ENCODE results near the gene NAGPA. TPM values are rescaled to one million over a fixed set of nuclear protein-coding genes. Genes with fewer than 3 reads are reported as not detected.
A peak's percentile ranks its signal among the peaks of the same experiment; 100 is the strongest.

The NAGPA gene
- total and polyA plus RNA-seq, 2 experiments from 2014 or later = 6.3 to 20.7 TPM

DNA sequence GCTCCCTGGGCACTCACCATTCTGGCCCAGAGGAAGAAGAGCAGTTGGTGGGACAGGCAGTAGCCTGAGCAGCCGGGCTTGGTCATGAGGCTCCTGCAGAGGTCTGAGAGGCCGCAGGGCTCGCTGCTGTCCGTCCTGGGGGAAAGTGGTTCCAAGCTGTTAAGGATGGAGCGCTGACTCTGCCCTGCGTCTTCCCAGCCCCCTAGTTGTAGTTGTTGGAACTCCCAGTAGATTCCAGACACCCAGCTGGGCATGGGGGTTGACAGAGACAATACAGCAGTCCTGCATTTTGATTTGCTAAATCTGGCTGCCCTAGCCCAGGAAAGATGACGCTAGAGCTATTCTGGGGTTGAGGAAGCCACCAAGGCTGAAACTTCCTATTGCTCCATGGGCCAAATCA, 24.7 kb upstream of the NAGPA start:
- peak; percentile 84 for ATAC-seq
- Histone ChIP-seq H3K9me2 (ENCODE audit: insufficient read depth) (no peaks in the 10 kb centered on the region), H3K4me3 (no peak overlapping the region), H3K4me1 (ENCODE audit: insufficient read depth) (peaks cover 20% of the 10 kb centered on the region), H3K27me3 (ENCODE audit: insufficient read depth) (no peaks in the 10 kb centered on the region), H3K79me2 (replicated peaks; ENCODE audit: insufficient read depth) (no peaks in the 10 kb centered on the region), H3K27ac (ENCODE audit: low read depth) (peak overlapping the region; percentile 86), H4K20me1 (replicated peaks; ENCODE audit: insufficient read depth) (no peaks in the 10 kb centered on the region), H3K4me2 (peak overlapping the region; percentile 39; the same call in 1 of the 2 replicates), H3K36me3 (ENCODE audit: insufficient read depth) (no peaks in the 10 kb centered on the region), H2AFZ (peak overlapping the region; percentile 70), H3F3A (replicated peaks; ENCODE audit: low read depth) (peaks cover 13% of the 10 kb centered on the region)
- DNase-seq (ENCODE audit: low spot score) = peak; percentile 96
- TF ChIP-seq CREB1 (CRISPR knock-in tag; IDR thresholded peaks at IDR 0.05; ENCODE audit: low read depth) (peak; percentile 70), ZNF331 (CRISPR knock-in tag; IDR thresholded peaks at IDR 0.05; ENCODE audit: low read depth) (no peak)
- TF ChIP-seq, protein P1, sequence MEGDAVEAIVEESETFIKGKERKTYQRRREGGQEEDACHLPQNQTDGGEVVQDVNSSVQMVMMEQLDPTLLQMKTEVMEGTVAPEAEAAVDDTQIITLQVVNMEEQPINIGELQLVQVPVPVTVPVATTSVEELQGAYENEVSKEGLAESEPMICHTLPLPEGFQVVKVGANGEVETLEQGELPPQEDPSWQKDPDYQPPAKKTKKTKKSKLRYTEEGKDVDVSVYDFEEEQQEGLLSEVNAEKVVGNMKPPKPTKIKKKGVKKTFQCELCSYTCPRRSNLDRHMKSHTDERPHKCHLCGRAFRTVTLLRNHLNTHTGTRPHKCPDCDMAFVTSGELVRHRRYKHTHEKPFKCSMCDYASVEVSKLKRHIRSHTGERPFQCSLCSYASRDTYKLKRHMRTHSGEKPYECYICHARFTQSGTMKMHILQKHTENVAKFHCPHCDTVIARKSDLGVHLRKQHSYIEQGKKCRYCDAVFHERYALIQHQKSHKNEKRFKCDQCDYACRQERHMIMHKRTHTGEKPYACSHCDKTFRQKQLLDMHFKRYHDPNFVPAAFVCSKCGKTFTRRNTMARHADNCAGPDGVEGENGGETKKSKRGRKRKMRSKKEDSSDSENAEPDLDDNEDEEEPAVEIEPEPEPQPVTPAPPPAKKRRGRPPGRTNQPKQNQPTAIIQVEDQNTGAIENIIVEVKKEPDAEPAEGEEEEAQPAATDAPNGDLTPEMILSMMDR (conservative IDR thresholded peaks at IDR 0.05; ENCODE audit: low read depth in 2 of 2) = peak; percentile 55 to 59
- Mint-ChIP-seq H3K9me3 (no peaks in the 10 kb centered on the region), H3K27ac (peak overlapping the region; percentile 90), H3K4me3 (peak overlapping the region; percentile 47; the same call in 2 of the 3 replicates), H3K36me3 (ENCODE audit: low read depth) (no peaks in the 10 kb centered on the region), H3K27me3 (ENCODE audit: insufficient read depth, low read depth, poor library complexity) (peaks cover 11% of the 10 kb centered on the region), H3K4me1 (peaks cover 33% of the 10 kb centered on the region)

GRCh38 chr16:5056352-5056751, 22.6 kb upstream of the NAGPA start:
- peaks cover 28% of the 10 kb centered on the region for H3K4me1 Mint-ChIP-seq
- H3K9me2 ChIP-seq (ENCODE audit: insufficient read depth) = no peaks in the 10 kb centered on the region
- H3K4me3 Mint-ChIP-seq = no peak overlapping the region
- H3K4me1 ChIP-seq (ENCODE audit: insufficient read depth) = peaks cover 20% of the 10 kb centered on the region
- H3K9me3 Mint-ChIP-seq = no peaks in the 10 kb centered on the region
- no peaks in the 10 kb centered on the region for H3K27me3 ChIP-seq (ENCODE audit: insufficient read depth)
- H3K36me3 Mint-ChIP-seq (ENCODE audit: low read depth) = no peaks in the 10 kb centered on the region
- no peak overlapping the region; the same call in 1 of the 2 replicates for H3K27ac Mint-ChIP-seq
- ATAC-seq (peak; percentile 73), DNase-seq (ENCODE audit: low spot score) (peak; percentile 90)
- H3K4me2 ChIP-seq = no peak overlapping the region
- no peak for TF ChIP-seq POLR2AphosphoS5 (IDR thresholded peaks at IDR 0.05; ENCODE audit: low read depth)
- TF ChIP-seq, protein P1 (conservative IDR thresholded peaks at IDR 0.05; ENCODE audit: low read depth in 2 of 2) = peak; percentile 79 to 96
- no peak for TF ChIP-seq EZH2 (IDR thresholded peaks at IDR 0.05; ENCODE audit: low read depth, unreplicated experiment)
- no peak for TF ChIP-seq NANOG (IDR thresholded peaks at IDR 0.05; ENCODE audit: borderline replicate concordance)
- no peak for TF ChIP-seq EZH2phosphoT487 (IDR thresholded peaks at IDR 0.05; ENCODE audit: unreplicated experiment)
- TF ChIP-seq CREB1 (CRISPR knock-in tag; IDR thresholded peaks at IDR 0.05; ENCODE audit: low read depth) = 0 out of 2 replicates have a peak, but pooled peaks have one; percentile 3
- H2AFZ ChIP-seq = no peak overlapping the region
- no peaks in the 10 kb centered on the region for H4K20me1 ChIP-seq (replicated peaks; ENCODE audit: insufficient read depth)
- H3K4me3 ChIP-seq = no peak overlapping the region
- 0 out of 2 replicates have a peak overlapping the region, but pooled peaks have one; percentile 52 for H3K27ac ChIP-seq (ENCODE audit: low read depth)
- H3K27me3 Mint-ChIP-seq (ENCODE audit: insufficient read depth, low read depth, poor library complexity) = peaks cover 11% of the 10 kb centered on the region
- H3K79me2 ChIP-seq (replicated peaks; ENCODE audit: insufficient read depth) = no peaks in the 10 kb centered on the region
- no peaks in the 10 kb centered on the region for H3K36me3 ChIP-seq (ENCODE audit: insufficient read depth)
- H3F3A ChIP-seq (replicated peaks; ENCODE audit: low read depth) = peaks cover 13% of the 10 kb centered on the region
